Measurements from ENCODE around the gene MCEMP1. TPM values are rescaled to one million over a fixed set of nuclear protein-coding genes. Genes with fewer than 3 reads are reported as not detected.
"Not testable (repeated sequence)": the region's sequence is repeated elsewhere in the genome, so short reads cannot be mapped to it uniquely, and the experiment has no call there.

Gene MCEMP1
- total RNA-seq, 1 donor from 2014 or later = not detected

GRCh38 chr19:7639863-7640348 is 37.0 kb upstream of the MCEMP1 start:
- no peak for TF ChIP-seq CTCF (conservative IDR thresholded peaks at IDR 0.05; ENCODE audit: low read depth, low read length)
- no peak overlapping the region for H3K4me3 ChIP-seq (ENCODE audit: low read depth, low read length)

GRCh38 chr19:7640803-7641202 is 36.1 kb upstream of the MCEMP1 start:
- no peak overlapping the region for H3K4me3 ChIP-seq (ENCODE audit: low read depth, low read length)
- DNase-seq (ENCODE audit: low read depth) = no peak
- TF ChIP-seq CTCF (conservative IDR thresholded peaks at IDR 0.05; ENCODE audit: low read depth, low read length) = no peak

More at GRCh38 chr19:7639863-7640348, 37.0 kb upstream of the MCEMP1 start:
- no peak for DNase-seq (ENCODE audit: low read depth)

GRCh38 chr19:7641290-7642276 is 35.3 kb upstream of the MCEMP1 start:
- H3K4me3 ChIP-seq (ENCODE audit: low read depth, low read length) = no peak overlapping the region
- no peak for TF ChIP-seq CTCF (conservative IDR thresholded peaks at IDR 0.05; ENCODE audit: low read depth, low read length)
- DNase-seq (ENCODE audit: low read depth) = no peak

GRCh38 chr19:7642295-7643030 is 34.4 kb upstream of the MCEMP1 start:
- TF ChIP-seq CTCF (conservative IDR thresholded peaks at IDR 0.05; ENCODE audit: low read depth, low read length) = no peak
- DNase-seq (ENCODE audit: low read depth) = no peak
- no peak overlapping the region for H3K4me3 ChIP-seq (ENCODE audit: low read depth, low read length)

GRCh38 chr19:7643031-7643415 is 33.9 kb upstream of the MCEMP1 start:
- no peak for TF ChIP-seq CTCF (conservative IDR thresholded peaks at IDR 0.05; ENCODE audit: low read depth, low read length)
- no peak for DNase-seq (ENCODE audit: low read depth)
- H3K4me3 ChIP-seq (ENCODE audit: low read depth, low read length) = no peak overlapping the region

- not testable (repeated sequence) for DNase-seq (ENCODE audit: low read depth); H3K4me3 ChIP-seq (ENCODE audit: low read depth, low read length)
These were observed 33.0 kb upstream of the MCEMP1 start for GRCh38 chr19:7643629-7644549.

Measured in epithelial cell of proximal tubule (primary cell).